Measurements from ENCODE around the gene METTL1.

Gene METTL1

DNA sequence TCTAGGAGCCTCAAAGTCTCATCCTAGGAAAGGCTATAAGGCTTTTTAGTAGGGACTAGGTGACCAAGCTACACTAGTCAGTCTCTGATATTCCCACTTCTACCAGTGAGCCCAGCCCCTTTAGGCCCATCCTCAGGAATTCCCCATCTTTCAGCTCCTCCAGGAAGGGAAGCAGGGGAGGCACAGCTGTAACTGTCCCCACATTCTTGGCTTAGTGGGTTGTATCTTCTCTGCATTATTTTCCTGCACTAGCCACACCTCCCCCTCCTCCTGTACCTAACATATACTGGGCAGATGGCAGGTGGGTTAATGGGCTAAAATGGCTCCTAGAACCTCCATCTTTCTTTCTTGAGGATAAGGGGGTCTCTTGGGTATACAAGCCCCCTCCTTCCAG, 4.6 kb downstream of the METTL1 start:
- no peak for DNase-seq

DNA sequence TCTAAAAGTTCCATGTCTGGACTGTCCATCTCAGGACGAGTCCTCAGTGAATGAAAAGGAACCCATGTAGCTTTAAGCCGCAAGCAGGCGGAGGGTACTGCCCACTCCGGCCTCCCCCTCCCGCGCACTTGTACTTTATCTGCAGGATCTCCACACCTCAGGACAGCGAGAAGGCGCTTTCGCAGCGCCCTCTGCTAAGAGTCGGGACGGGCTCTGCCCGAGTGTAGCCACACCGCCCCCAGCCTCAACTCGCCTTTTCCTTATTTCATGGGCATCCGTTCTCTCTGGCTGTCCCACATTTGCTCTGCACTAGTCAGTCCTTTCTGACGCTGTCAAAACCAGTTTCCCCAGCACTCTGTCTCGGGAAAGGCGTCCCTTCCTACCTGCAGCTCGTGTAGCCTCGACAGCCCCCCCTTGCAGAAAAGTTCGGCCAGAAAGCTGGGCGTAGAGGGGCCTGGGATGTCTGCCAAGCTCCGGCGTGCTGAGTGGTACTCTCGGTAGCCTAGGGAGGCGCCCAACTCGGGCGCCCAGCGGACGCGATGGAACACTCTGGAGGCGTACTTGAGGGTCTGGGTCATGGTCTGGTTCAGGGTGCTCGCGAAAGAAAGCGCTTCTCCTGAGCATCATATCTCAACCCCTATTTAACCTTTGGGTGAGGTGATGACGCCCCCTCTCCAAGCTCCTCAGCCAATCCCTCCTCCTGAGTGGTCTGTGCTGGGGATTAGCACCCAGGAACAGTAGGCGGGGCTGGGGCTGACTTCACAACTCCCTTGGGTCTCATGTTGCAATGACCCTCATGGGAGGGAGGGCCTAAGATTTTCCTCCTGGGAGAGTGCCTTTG, 5.2 kb downstream of the METTL1 start, which contains the start of gene CYP27B1:
TSS of gene CYP27B1 (minus strand) at position 615 of the 841 bp plus-strand sequence. CDS start at position 578, 37 bp downstream.
- DNase-seq: no peak

DNA sequence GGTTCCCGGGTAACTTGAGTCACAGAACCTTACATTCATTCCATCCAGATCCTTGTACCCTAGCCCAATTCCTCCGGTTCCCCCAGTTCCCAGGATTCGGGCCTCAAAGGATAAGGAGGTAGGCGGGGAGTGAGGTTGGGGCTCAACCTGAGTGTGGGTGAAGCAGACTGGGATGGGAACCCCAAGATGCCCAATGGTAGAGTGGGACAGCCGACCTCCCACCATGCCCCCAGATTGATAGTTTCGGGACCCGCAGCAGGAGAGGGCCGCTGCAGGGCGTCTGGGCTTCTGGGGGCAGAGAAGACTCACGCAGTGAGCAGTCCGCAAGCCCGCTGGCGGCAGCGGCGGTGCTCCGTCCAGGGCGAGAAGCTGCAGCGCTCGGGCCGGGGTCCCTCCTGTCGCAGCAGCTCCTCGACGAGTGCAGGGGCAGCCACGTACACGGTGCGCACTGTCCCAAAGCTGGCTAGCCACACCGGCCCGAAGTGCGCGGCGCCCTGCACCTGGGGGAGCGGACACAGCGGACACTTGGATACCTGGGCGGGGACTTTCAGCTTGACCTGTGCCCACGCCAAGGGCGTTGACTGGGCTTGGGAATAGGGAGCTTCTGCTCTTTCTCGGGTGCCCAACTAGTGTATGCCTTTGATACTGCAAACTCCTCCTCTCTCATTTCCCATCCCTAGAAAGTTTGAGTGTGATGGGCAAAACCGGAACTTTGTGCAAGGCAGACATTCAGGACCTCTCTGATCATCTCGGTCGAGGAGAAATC, 6.0 kb downstream of the METTL1 start:
- no peak for DNase-seq

DNA sequence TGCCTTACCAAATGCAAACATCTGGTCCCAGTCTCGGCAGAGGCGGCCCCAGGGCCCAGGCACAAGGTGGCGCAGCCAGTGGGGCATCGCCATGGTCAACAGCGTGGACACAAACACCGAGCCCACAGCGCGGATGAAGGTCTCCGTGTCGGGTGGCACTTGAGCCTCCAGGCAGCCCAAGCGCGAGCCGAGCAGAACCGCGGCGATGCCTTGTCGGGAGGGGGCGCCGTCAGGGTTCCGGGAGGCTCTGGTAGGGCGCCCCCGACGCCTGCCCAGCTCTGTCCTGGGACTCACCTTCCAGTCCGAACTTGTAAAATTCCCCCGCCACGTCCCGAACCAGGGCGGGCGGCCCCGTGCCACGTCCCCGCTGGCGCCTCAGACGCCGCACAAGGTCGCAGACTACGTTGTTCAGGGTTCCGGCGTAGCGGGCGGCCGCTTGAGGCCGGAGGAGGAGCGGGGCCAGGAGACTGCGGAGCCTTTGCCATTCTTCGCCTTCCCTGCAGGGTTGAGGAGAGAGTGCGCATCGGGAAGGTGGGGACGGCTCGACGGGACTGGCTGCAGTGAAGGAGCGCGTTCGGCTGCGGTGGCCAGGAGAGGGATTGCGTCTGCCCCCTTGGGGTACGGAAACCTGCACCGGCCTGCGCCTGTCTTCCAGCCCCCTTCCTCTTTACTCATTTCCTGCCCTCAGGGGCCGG, 6.8 kb downstream of the METTL1 start:
- peak; percentile 24 for DNase-seq

DNA sequence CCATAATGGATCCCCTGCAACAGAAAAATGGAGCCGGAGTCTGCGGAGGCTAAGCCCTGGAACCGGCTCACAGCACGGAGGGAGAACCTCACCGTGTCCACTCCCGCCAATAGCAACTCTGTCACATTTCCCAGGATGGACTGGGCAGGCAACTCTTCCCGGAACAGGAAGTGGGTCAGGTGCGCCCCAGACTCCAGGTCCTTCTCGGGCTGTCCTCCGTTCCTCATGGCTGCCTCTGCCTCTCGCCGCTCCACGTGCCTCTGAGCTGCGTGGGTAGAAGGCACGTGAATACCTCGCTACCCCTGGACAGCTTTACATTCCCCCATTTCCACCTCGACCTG, 7.3 kb downstream of the METTL1 start:
- no peak for DNase-seq

DNA sequence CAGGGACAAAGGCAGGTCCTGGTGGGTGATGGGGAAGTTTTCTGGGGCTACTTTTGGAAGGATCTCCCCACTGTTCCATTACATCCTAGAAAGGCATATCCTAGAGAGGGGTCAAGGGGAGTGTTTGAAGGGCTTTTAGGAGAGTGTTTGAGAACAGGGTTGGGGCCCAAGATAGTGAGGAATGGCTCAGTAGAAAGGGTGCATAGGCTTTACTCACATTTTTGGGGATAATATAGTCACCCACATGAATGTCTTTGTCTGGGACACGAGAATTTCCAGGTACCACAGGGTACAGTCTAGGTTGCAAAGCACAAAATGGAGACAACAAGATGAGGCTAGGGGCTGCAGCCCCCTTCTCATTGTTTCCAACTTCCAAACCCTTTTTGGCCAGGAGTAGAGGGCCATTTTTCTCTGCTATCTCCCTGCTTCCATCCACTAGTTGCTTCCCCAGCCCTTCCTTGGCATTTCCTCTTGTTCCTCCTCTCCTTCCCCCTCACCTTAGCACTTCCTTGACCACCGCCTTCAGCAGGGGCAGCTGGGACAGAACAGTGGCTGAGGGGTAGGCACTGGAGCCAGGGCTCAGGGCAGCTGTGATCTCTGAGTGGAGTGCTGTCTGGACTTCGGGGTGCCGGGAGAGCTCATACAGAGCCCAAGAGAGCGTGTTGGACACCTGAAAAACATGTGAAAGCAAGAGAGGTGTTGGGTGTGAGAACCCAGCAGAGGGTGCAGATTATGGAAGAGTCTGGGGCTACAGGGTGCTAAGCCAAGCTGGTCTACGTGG, 7.8 kb downstream of the METTL1 start:
- no peak for DNase-seq

DNA sequence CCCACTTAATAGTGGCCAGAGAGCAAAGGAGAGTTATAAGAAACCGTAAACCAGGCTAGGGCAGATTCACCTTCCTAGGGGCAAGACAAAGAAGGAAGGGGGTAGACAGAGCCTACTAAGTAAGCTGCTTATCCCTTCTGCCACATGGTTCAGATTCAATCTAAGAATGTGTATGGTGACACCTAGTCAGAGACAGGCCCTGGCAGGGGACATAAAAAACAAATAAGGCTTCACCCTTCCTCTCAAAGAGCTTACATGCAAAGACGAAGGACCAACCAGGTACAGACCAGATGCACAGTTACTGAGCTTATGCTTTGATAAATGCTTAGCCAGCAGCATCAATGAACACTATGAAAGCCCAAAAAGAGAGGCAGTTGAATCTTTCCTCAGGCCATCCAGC, 9.4 kb downstream of the METTL1 start:
- no peak for DNase-seq

DNA sequence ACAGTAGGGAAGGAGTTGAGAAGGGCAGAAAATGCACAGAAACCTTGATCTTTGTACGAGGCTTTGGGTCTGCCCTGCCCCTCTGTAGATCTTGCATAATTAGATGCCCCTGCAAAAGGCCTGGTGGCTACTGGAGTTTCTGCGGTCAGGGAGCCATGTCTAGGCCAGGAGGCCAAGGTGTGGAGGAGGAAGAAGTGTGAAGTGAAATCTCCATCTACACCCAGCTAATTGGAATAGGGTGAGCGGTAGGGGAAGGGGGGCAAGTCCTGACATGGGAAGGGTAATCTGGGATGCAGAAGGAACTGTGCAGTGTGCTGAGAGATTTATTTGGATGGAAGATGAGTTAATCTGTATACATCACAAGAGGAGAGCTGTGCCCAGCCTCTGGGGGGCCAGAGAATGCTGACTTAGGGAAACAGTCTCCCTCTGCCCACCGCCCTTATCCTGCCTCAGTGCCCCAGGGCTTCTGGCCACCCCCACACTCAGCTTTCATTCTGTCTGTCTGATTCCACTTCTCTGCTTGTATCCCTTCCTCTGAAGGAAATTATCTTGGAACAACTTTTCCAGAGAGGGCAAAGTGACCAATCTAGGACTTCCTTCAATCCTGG, 10.4 kb downstream of the METTL1 start:
- DNase-seq: no peak

DNA sequence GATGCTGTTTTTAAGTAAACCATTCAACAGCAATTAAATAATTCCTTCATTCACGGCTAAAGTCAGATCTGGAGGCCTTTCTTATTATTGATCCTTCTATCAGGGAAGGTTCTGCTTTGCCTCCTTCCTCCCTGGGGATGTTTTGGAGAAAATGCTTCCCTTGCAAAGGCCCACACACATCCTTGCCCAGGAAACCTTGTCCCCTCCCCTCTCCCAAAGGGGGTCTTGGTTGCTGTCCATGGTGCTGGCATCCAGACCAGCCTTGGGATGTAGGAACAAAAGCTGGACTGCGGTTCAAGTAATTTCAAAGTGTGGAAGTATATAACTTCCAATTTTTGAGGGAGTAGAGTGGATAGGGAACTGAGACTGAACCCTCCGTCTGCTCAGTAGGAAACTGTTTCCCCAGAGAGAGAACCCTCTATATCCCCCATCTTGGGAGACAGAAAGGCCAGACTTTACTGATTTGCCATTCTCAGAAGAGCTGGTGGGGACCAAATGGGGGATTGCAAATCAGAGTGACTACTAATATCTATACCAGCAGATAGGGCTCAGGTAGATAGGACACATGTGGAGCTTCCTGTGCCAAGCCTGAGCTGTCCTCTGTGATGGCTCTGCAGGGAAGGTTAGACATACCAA, 11.4 kb downstream of the METTL1 start:
- no peak for DNase-seq

DNA sequence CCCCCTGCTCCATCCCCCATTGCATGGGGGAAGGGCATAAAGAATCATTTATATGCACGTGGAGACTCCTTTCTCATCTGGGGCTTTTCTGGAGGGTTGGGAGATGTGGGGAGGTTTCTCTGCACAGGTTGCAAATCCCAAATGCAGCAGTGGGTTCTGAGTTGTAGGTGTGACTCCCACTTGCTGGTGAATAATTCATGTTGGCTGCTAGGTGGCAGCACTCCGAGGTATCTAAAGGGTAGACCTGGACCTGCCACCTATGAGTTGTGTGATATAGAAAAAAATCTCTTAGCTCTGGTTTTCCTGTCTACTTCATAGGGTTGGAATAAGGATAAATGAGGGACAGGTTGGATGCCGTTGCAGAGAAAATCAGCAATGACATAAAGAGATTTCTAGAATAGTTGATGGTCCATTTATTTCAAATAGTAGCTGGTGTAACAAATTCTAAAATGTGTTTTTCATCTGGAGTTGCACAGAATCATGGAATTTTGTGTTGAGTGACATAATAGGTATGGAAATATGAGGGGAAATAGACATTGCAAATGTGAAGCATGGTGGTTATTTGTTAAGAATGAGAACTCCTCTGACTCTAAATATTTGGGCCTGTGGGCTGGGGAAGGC, 12.4 kb downstream of the METTL1 start:
- DNase-seq: no peak

DNA sequence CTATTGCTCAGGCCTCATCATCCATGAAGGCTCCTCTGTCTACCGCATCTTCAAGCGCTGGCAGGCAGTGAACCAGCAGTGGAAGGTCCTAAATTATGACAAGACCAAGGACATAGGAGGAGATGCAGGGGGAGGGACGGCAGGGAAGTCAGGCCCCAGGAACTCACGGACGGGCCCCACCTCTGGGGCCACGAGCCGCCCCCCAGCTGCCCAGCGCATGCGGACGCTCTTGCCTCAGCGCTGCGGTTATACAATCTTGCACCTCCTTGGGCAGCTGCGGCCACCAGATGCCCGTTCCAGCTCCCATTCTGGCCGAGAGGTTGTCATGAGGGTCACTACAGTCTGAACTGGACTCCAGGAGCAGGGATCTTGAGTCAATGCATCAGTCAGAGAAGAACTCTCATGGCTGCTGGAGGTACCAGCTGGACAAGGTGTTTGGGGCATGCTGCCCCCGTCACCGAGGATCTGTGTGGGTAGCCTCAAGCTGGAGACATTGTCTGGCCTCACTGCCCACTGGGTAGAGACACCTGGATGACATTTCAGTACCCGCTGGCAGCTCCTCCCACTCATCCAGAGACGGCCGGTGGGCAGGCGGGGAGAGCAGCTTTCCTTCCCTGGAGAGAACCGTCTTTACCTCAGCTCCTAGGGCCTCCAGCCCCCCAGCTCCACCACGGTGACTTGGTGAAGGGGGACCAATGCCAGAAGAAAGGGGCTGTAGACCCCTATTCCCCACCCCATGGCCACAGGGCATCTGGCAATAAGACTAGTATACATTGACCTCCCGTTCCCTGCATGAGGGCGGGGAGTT, 13.1 kb downstream of the METTL1 start:
- DNase-seq: no peak

DNA sequence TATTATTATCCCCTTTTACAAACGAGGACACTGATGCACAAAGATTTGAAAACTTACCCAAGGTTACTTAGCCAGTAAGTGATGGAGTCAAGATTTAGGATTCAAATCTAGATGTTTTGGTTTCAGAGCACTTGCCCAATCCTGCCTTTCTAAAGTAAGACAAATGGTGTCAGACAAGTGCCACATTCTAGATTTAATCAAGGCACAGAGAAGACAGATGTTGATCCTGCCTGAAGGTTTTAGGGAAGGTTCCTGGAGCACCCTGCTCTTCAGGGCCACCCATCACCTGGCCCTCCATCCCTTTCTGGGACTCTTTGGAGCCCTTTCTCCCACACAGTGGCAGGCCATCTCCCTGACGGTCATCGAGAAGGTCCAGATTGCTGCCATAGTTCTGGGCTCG, 14.1 kb downstream of the METTL1 start:
- no peak for DNase-seq

DNA sequence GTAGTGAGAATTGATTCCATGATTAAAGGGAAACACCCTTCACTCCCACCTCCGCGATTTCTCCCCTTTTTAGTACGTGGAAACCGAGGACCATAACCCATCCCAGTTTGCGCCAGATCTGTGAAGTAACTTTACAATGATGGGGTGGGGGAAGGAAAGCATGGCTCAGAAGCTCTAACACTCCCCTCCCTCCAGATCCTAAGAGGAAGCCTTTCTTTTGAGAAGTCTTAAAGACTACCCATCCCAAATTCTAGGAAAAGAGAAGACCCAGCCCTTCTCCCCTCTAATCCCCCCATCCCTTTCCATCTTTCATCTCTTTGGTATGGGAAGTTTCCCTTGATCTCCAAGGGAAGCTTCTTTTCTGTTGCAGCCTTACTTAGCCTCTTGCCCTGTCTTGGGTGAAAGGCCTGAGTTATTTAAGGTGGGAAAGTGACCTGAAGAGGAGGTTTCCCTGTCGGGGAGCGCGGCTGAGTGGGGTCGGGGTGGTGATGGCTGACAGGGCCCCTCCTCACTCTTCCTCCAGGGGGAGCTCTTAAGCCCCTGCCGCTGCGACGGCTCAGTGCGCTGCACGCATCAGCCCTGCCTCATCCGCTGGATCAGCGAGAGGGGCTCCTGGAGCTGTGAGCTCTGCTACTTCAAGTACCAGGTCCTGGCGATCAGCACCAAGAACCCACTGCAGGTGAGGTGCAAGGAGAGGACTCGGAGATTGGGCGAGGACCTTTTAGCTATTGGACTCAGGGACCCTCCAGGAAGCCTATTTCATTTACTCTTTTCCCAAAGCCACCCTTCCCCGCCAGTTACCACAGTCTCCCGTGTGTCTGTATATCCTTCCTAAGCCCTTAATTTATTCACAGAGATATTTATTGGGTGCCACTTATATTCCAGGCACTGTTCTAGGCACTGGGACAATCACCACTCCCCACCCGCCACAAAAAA, 15.2 kb downstream of the METTL1 start:
- DNase-seq: no peak

DNA sequence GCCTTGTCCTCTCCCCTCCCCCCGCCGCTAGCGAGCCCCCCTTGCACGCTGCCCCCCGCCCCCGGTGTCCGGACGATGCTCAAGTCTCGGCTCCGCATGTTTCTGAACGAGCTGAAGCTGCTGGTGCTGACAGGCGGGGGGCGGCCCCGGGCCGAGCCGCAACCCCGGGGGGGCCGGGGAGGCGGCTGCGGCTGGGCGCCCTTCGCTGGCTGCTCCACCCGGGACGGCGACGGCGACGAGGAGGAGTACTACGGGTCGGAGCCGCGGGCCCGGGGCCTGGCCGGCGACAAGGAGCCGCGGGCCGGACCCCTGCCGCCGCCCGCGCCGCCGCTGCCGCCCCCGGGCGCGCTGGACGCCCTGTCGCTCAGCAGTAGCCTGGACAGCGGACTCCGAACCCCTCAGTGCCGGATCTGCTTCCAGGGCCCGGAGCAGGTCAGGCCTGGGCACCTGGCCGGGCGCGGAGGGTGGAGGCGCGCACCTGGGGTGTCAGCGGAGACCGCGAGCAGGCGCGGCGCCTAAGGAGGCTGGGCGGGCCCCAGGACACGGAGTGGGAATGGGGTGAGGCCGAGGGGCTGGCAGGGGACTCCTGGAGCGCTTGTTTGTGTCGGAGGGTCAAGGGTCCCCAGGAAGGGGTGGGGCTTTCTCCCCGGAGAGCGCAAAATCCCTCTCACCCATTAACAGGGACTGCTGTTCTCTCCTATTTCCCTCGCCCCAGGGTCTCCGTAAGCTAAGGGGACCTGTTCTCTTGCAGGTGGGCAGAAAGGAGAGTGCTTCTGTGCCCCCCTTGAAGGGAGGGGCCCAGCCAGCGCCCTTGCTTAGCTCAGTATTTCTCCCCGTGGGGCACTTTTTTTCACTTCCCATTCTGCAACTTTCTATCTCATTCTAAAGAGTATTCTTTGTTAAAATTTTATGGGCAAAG, 16.2 kb downstream of the METTL1 start:
- DNase-seq: peak; percentile 44

DNA sequence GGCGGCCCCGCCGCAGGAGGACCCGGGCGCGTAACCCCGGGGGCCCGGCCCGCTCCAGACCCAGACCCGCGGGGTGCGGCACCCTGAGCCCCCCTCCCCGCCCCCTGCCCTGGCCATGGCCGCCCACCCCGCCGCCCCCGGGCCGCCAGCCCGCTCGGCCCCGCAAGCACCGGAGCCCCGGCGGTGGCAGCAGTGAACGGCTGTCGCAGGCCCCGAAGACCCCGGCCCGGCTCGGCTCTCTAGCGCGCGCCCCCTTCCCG, 16.8 kb downstream of the METTL1 start:
- DNase-seq: no peak

DNA sequence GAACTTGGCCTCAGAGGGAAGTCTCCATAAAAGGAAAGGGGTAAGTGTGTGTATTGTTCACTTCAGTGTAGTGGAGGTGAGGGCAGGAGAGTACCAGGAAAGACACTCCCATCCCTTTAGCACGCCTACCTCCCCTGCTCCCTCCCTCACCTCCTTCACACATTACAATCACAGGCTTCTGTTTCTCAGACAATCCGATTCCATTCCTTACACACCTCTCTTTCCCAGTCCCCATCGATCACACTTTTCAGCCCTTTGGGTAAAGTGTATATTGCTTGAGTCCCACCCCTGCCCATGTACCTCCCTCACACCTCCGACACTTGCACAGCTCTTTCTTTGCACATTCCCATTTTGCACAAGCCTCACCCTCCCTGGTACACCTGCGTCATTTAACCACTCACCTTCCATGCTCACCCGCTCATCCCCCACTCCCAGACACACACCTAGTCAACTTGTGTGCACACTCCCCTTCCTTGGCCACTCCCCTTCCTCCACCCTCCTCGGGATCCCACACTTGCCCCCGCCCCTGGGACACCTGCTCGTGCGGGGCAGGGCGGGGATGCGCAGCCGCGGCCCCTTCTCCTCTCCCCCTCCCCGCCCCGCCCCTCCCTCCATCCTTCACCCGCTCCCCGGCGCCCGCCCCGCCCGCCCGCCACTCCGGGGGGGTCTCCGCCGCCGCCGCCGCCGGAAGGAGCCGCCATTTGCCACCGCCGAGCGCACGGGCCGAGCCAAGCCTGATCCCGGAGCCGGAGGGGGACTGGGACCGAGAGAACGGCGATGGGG, 17.3 kb downstream of the METTL1 start, which contains the start of gene MARCHF9:
TSS of gene MARCHF9 (plus strand) at position 693 of the 783 bp plus-strand sequence. CDS start 426 bp downstream, outside the sequence.
- DNase-seq: peak; percentile 59

DNA sequence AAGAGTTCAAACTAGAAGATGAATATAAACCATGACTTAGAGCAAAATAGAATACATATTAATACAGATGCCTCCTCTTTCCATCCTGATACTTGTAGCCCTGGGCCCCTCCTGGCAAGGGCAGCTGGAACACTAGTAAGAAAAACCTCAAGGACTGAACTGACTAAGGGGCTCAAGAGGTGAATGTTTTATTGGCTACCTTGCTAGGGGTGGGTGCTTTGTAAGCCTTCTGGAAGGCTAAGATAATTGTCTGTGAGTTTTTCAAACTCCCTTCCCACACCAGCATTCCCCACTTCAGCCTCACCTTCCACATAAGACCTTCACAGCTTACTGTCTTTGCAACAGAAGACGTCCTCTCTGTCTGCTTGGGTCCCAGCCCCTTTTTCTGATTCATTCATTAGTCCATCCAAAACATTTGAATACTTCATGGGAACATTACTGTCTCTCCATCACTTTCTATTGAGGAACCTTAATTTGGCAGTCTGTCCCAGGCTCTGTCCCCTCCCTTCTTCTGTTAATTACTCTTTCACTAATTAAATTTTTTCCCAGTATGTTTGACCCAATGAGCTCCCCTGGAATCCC, 18.1 kb downstream of the METTL1 start:
- no peak for DNase-seq
